HL-60 (cell line): ENCODE results near the gene TNFRSF8.

Experiments
- GABPA ChIP-seq: IDR thresholded peaks from 2 replicates; pipeline ENCODE4 v1.6.1; 2012; ENCODE audit warnings: low read depth
- POLR2AphosphoS5 ChIP-seq: IDR thresholded peaks from 2 replicates; pipeline ENCODE4 v1.6.1; 2012; ENCODE audit warnings: low read depth
- SPI1 ChIP-seq: IDR thresholded peaks from 2 replicates; pipeline ENCODE4 v1.6.1; 2012; ENCODE audit warnings: low read depth, mild to moderate bottlenecking, borderline replicate concordance
- TF ChIP-seq, protein P1 (sequence below): IDR thresholded peaks from one replicate; pipeline ENCODE4 v1.5.1; 2011; ENCODE audit warnings: low read length, control low read depth, inconsistent platforms; ENCODE audit not compliant: insufficient read depth
- TF ChIP-seq, protein P2 (sequence below): IDR thresholded peaks from 2 replicates; pipeline ENCODE4 v1.6.1; 2012; ENCODE audit warnings: low read depth; ENCODE audit not compliant: insufficient replicate concordance

DNA sequence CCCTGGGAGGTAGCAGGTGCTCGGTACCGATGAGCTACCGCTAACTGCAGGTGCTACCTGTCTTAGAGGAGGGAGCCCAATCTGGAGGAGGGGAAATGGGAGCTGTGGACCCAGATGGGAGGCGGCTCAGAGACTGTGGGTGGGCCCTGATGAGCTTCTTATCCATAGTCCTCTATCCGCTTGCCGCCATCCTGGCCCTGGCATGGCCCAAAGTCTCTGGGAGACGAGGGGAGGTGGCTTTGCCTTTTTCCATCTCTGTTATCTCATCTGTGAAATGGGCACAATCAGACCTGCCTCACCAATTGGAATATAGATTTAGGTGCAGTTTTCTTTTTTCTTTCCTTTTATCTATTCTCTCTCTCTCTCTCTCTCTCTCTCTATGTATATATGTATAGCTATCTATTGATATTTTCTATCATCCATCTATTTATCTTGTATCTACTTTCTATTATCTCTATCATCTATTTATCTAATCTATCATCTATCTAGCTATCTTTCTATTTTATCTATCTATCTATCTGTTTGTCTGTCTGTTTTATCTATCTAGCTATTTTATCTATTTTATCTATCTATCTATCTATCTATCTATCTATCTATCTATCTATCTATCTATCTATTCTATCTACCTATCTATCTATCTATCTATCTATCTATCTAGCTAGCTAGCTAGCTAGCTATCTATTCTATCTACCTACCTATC is 120.1 kb downstream of the TNFRSF8 start:
- TF ChIP-seq, protein P1, sequence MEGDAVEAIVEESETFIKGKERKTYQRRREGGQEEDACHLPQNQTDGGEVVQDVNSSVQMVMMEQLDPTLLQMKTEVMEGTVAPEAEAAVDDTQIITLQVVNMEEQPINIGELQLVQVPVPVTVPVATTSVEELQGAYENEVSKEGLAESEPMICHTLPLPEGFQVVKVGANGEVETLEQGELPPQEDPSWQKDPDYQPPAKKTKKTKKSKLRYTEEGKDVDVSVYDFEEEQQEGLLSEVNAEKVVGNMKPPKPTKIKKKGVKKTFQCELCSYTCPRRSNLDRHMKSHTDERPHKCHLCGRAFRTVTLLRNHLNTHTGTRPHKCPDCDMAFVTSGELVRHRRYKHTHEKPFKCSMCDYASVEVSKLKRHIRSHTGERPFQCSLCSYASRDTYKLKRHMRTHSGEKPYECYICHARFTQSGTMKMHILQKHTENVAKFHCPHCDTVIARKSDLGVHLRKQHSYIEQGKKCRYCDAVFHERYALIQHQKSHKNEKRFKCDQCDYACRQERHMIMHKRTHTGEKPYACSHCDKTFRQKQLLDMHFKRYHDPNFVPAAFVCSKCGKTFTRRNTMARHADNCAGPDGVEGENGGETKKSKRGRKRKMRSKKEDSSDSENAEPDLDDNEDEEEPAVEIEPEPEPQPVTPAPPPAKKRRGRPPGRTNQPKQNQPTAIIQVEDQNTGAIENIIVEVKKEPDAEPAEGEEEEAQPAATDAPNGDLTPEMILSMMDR = no peak
- TF ChIP-seq SPI1 (no peak), POLR2AphosphoS5 (no peak), GABPA (no peak)
- TF ChIP-seq, protein P2, sequence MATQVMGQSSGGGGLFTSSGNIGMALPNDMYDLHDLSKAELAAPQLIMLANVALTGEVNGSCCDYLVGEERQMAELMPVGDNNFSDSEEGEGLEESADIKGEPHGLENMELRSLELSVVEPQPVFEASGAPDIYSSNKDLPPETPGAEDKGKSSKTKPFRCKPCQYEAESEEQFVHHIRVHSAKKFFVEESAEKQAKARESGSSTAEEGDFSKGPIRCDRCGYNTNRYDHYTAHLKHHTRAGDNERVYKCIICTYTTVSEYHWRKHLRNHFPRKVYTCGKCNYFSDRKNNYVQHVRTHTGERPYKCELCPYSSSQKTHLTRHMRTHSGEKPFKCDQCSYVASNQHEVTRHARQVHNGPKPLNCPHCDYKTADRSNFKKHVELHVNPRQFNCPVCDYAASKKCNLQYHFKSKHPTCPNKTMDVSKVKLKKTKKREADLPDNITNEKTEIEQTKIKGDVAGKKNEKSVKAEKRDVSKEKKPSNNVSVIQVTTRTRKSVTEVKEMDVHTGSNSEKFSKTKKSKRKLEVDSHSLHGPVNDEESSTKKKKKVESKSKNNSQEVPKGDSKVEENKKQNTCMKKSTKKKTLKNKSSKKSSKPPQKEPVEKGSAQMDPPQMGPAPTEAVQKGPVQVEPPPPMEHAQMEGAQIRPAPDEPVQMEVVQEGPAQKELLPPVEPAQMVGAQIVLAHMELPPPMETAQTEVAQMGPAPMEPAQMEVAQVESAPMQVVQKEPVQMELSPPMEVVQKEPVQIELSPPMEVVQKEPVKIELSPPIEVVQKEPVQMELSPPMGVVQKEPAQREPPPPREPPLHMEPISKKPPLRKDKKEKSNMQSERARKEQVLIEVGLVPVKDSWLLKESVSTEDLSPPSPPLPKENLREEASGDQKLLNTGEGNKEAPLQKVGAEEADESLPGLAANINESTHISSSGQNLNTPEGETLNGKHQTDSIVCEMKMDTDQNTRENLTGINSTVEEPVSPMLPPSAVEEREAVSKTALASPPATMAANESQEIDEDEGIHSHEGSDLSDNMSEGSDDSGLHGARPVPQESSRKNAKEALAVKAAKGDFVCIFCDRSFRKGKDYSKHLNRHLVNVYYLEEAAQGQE = no peak
